CD8-positive, alpha-beta memory T cell (primary cell): Measurements from ENCODE around the gene MKRN2. TPM values are rescaled to one million over a fixed set of nuclear protein-coding genes. Genes with fewer than 3 reads are reported as not detected.

Source experiments
- CTCF ChIA-PET: fragments of 350-600 bp; sonication (Branson Sonifier 250); formaldehyde crosslinking; loops from one replicate; lab custom pipeline; 2021; ENCODE audit warnings: antibody characterized with exemption; lab: Charles Lee
- POLR2A ChIA-PET: fragments of 350-600 bp; sonication (Branson Sonifier 250); formaldehyde crosslinking; loops from one replicate; lab custom pipeline; 2021; ENCODE audit warnings: antibody characterized with exemption; lab: Charles Lee
- DNase-seq, 5 donors: peaks; one replicate each; pipeline versions ENCODE4 v3.0.0 to v3.0.0-alpha.2; 2020 to 2022; ENCODE audit warnings: mixed read lengths in 1 of 5
- H3K27ac ChIP-seq: one replicate; pipeline ENCODE4 v1.7.0; 2013; ENCODE audit warnings: low read depth, mild to moderate bottlenecking, low read length, moderate library complexity
- H3K27me3 ChIP-seq: 2 replicates; pipeline ENCODE4 v1.7.0; 2013; ENCODE audit warnings: low read length, mild to moderate bottlenecking; ENCODE audit not compliant: insufficient read depth, poor library complexity, severe bottlenecking
- H3K36me3 ChIP-seq: 2 replicates; pipeline ENCODE4 v1.7.0; 2013; ENCODE audit warnings: mild to moderate bottlenecking, low read length, moderate library complexity; ENCODE audit not compliant: insufficient read depth
- H3K4me1 ChIP-seq: 2 replicates; pipeline ENCODE4 v1.7.0; 2013; ENCODE audit warnings: mild to moderate bottlenecking, low read length, moderate library complexity; ENCODE audit not compliant: insufficient read depth
- H3K4me3 ChIP-seq: 2 replicates; pipeline ENCODE4 v1.7.0; 2013; ENCODE audit warnings: mild to moderate bottlenecking, low read length
- H3K9me3 ChIP-seq: 2 replicates; pipeline ENCODE4 v1.7.0; 2013; ENCODE audit warnings: mild to moderate bottlenecking, low read length
- H3K27ac Mint-ChIP-seq, 8 donors: one replicate each; pipeline ENCODE4 v1.8.0; 2020 to 2021; ENCODE audit warnings: mixed read lengths in 8 of 8, mild to moderate bottlenecking in 6 of 8, inconsistent platforms in 3 of 8, moderate library complexity in 3 of 8
- H3K27me3 Mint-ChIP-seq, 2 donors: one replicate each; pipeline ENCODE4 v1.8.0; 2020 to 2021; ENCODE audit warnings: mixed read lengths in 2 of 2, mild to moderate bottlenecking in 1 of 2, moderate library complexity in 1 of 2
- H3K36me3 Mint-ChIP-seq, 3 donors: one replicate each; pipeline ENCODE4 v1.8.0; 2020 to 2021; ENCODE audit warnings: mixed read lengths in 3 of 3, inconsistent platforms in 1 of 3, mild to moderate bottlenecking in 1 of 3
- H3K4me1 Mint-ChIP-seq, 3 donors: one replicate each; pipeline ENCODE4 v1.8.0; 2020 to 2021; ENCODE audit warnings: mixed read lengths in 3 of 3, inconsistent platforms in 1 of 3, mild to moderate bottlenecking in 1 of 3
- H3K4me3 Mint-ChIP-seq, 7 donors: one replicate each; pipeline ENCODE4 v1.8.0; 2020 to 2021; ENCODE audit warnings: mixed read lengths in 7 of 7, mild to moderate bottlenecking in 6 of 7, moderate library complexity in 4 of 7, inconsistent platforms in 2 of 7
- H3K9me3 Mint-ChIP-seq, 5 donors: one replicate each; pipeline ENCODE4 v1.8.0; 2020 to 2022; ENCODE audit warnings: mixed read lengths in 5 of 5, mild to moderate bottlenecking in 3 of 5, moderate library complexity in 2 of 5, inconsistent platforms in 1 of 5
- polyA plus RNA-seq: library from polyadenylated mRNA; unstranded; fragments of 300-500 nt; fragmentation: Illumina TruSeq; gene quantifications from one replicate; pipeline ENCODE4 v1.2.3, GENCODE V29; 2021
- total RNA-seq, 2 experiments: library from RNA; stranded (reverse); gene quantifications; one replicate each; pipeline ENCODE4 v1.2.3, GENCODE V29; 2021

MKRN2 gene
- total and polyA plus RNA-seq, 3 experiments from 2014 or later = 30.0 to 51.6 (median 33.6) TPM

DNA sequence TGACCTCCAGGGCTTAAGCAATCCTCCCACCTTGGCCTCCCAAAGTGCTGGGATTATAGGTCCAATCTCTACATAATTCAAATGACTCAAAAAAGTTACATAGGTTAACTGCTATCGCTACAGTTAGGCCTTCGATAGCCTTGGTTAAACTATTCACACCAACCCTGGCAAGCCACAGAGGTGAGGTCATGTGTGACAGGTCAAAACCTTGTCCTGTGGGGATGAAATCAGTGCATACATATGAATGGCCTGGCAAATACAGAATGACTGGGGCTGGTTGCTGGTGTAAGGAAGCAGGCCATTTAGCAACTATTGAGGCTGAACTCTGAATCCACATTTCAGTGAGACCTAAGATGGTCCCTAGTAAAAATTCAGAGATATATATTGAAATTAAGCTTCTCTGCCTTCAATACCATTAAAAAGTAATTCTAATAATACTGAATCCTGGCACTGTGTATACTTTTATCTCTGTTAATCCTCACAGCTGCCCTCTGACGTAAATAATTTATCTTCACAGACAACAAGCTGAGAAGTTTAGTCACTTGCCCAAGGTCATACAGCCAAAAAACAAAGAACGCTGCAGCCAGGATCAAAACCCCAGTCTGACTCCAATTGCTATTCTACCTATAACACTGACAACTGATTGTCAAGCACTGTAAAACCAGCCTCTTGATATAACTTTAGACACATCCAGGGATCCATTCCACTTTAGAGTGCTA lies 35.3 kb downstream of the MKRN2 start:
- POLR2A ChIA-PET = no interaction called here
- H3K27ac Mint-ChIP-seq = peak overlapping the region in 4 of 8 donors; percentile 11 to 69 (median 29)

DNA sequence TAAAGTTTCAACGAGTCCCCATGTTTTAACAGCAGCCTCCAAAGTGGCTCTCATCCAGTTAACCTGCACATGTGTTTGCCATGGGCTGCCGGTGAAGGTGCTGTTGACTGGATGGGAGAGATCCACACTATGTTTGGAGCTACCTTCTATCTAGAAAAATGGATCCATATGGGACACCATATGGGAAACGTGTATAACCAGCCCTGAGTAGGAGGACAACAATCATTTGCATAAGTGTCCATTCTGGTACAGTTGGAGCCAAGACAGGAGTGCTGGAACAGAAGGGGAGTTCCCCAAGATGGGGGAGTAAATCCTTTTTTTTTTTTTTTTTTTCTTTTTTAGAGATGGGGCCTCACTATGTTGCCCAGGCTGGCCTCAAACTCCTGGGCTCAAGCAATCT lies 36.6 kb downstream of the MKRN2 start:
- Histone ChIP-seq H3K27me3 (no peaks in the 10 kb centered on the region), H3K4me1 (no peaks in the 10 kb centered on the region), H3K36me3 (peaks cover 63% of the 10 kb centered on the region), H3K27ac (no peak overlapping the region), H3K4me3 (no peak overlapping the region), H3K9me3 (no peaks in the 10 kb centered on the region)
- Mint-ChIP-seq H3K27me3 (no peaks in the 10 kb centered on the region), H3K9me3 (no peaks in the 10 kb centered on the region), H3K27ac (peak overlapping the region in 2 of 8 donors; percentile 68 to 81), H3K4me1 (peaks cover 0 to 3% (median 0%) of the 10 kb centered on the region in 3 donors), H3K4me3 (no peak overlapping the region), H3K36me3 (peaks cover 8 to 82% (median 23%) of the 10 kb centered on the region in 3 donors)
- ChIA-PET POLR2A (no interaction called here), CTCF (no interaction called here)
- DNase-seq = no peak

More for the DNA sequence above, 35.3 kb downstream of the MKRN2 start:
- CTCF ChIA-PET = no interaction called here
- Histone ChIP-seq H3K4me3 (no peak overlapping the region), H3K36me3 (peaks cover 58% of the 10 kb centered on the region), H3K4me1 (no peaks in the 10 kb centered on the region), H3K27ac (no peak overlapping the region), H3K27me3 (no peaks in the 10 kb centered on the region), H3K9me3 (no peaks in the 10 kb centered on the region)
- no peak overlapping the region for H3K4me3 Mint-ChIP-seq
- peaks cover 8 to 82% (median 23%) of the 10 kb centered on the region in 3 donors for H3K36me3 Mint-ChIP-seq
- no peak for DNase-seq
- peaks cover 0 to 3% (median 0%) of the 10 kb centered on the region in 3 donors for H3K4me1 Mint-ChIP-seq
- H3K27me3 Mint-ChIP-seq = no peaks in the 10 kb centered on the region
- no peaks in the 10 kb centered on the region for H3K9me3 Mint-ChIP-seq

DNA sequence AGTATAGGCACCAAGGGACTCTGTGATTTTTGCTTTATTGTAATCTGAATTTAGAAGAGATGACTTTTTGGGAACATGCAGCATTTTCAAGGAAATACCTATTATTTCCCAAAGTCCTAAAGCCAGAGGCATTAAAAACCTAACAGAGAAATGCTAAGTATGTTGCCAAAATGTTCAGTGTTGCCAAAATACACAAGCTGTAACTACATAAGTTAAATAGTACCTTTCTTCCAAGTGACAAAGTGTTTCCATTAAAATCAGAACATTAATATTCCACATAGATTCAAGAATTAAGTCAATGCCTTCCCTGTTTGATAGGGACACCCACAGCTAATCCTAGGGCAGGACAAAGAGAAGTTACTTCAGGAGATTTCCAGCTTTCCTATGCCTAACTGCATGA lies 42.0 kb downstream of the MKRN2 start:
- Histone ChIP-seq H3K4me1 (no peaks in the 10 kb centered on the region), H3K27ac (no peak overlapping the region), H3K27me3 (no peaks in the 10 kb centered on the region), H3K9me3 (no peaks in the 10 kb centered on the region), H3K36me3 (peaks cover 53% of the 10 kb centered on the region), H3K4me3 (no peak overlapping the region)
- Mint-ChIP-seq H3K9me3 (no peaks in the 10 kb centered on the region), H3K4me3 (no peak overlapping the region), H3K27me3 (no peaks in the 10 kb centered on the region), H3K36me3 (peaks cover 9 to 84% (median 32%) of the 10 kb centered on the region in 3 donors), H3K4me1 (peaks cover 0 to under 1% (median 0%) of the 10 kb centered on the region in 3 donors), H3K27ac (no peak overlapping the region)
- ChIA-PET POLR2A (no interaction called here), CTCF (no interaction called here)
- no peak for DNase-seq

DNA sequence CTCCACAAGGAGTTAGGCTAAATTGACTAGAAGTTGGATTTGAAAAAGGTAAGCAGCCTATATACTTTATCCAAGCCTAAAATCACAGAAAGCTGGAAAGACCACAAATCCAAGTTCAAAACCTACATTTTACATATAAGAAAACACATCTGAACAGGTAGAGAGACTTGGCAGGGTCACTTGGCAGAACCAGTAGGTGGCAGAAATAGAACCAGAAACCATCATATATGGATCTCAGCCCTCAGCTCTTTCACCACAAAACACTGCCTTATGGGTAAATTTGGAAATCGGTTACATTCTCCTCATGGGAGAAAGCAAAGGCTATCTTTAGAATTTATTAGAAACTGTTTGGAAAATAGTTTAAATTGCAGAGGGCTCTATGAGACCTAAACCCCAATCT lies 44.2 kb downstream of the MKRN2 start:
- peaks cover 0 to 6% (median 3%) of the 10 kb centered on the region in 3 donors for H3K4me1 Mint-ChIP-seq

DNA sequence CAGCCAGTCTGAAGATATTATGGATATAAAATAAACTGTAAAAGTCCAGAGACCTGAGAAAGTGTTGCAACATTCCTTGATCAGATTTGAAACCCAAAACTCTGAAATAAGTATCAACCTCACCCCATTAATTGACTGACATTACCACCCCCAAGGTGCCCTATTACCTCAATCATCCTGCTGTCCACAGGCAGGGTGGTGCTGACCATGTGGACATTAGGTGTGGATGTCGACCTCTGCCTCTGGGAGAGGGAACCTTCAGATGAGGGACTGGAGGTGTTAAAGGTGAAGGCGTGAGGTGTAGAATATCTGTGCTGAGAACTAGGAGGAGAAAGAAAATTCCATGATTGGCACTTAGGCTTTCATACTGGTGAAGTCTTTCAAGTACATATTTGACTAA lies 47.1 kb downstream of the MKRN2 start:
- DNase-seq = no peak
- Histone ChIP-seq H3K27me3 (no peaks in the 10 kb centered on the region), H3K36me3 (peaks cover 45% of the 10 kb centered on the region), H3K4me1 (no peaks in the 10 kb centered on the region), H3K9me3 (no peaks in the 10 kb centered on the region), H3K27ac (no peak overlapping the region), H3K4me3 (no peak overlapping the region)
- H3K27ac Mint-ChIP-seq = peak overlapping the region in 1 of 8 donors; percentile 11
- H3K36me3 Mint-ChIP-seq = peaks cover 20 to 85% (median 33%) of the 10 kb centered on the region in 3 donors
- peaks cover 8 to 14% (median 13%) of the 10 kb centered on the region in 3 donors for H3K4me1 Mint-ChIP-seq
- no peak overlapping the region for H3K4me3 Mint-ChIP-seq
- CTCF ChIA-PET = no interaction called here
- H3K9me3 Mint-ChIP-seq = no peaks in the 10 kb centered on the region
- H3K27me3 Mint-ChIP-seq = peaks cover 0 to 3% of the 10 kb centered on the region in 2 donors
- POLR2A ChIA-PET = no interaction called here

More for the DNA sequence above, 44.2 kb downstream of the MKRN2 start:
- ChIA-PET CTCF (no interaction called here), POLR2A (no interaction called here)
- DNase-seq = no peak
- Mint-ChIP-seq H3K27ac (peak overlapping the region in 1 of 8 donors; percentile 10), H3K9me3 (no peaks in the 10 kb centered on the region), H3K4me3 (no peak overlapping the region), H3K36me3 (peaks cover 15 to 83% (median 22%) of the 10 kb centered on the region in 3 donors), H3K27me3 (no peaks in the 10 kb centered on the region)
- H3K36me3 ChIP-seq = peaks cover 44% of the 10 kb centered on the region
- H3K4me3 ChIP-seq = no peak overlapping the region
- no peak overlapping the region for H3K27ac ChIP-seq
- H3K9me3 ChIP-seq = no peaks in the 10 kb centered on the region
- no peaks in the 10 kb centered on the region for H3K27me3 ChIP-seq
- no peaks in the 10 kb centered on the region for H3K4me1 ChIP-seq

DNA sequence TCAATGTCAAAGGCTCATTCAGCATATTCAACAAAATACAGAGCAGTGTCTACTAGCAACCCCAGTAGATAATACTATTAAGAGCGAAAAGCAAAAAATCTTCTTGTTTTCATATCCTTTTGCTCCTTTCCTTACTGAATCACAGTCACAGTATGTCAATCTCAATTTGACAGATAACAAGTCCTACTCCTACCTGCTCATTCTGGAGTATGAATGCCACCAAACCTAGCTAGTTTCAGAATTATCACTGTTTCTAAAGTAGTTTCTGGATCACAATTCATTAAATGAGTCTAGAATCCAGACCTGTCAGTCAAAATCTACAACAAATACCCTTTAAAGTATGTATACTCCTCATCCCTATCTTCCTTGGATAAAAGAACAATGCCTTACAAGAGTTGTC lies 51.5 kb downstream of the MKRN2 start:
- Histone ChIP-seq H3K4me3 (no peak overlapping the region), H3K36me3 (peaks cover 39% of the 10 kb centered on the region), H3K9me3 (no peaks in the 10 kb centered on the region), H3K27me3 (no peaks in the 10 kb centered on the region), H3K4me1 (peaks cover 4% of the 10 kb centered on the region), H3K27ac (no peak overlapping the region)
- DNase-seq = no peak
- Mint-ChIP-seq H3K27me3 (peaks cover 0 to 3% of the 10 kb centered on the region in 2 donors), H3K4me3 (no peak overlapping the region), H3K36me3 (peaks cover 18 to 74% (median 22%) of the 10 kb centered on the region in 3 donors), H3K4me1 (peaks cover 22 to 33% (median 31%) of the 10 kb centered on the region in 3 donors), H3K27ac (peak overlapping the region in 1 of 8 donors; percentile 66), H3K9me3 (no peaks in the 10 kb centered on the region)
- POLR2A ChIA-PET = no interaction called here
- CTCF ChIA-PET = no interaction called here

DNA sequence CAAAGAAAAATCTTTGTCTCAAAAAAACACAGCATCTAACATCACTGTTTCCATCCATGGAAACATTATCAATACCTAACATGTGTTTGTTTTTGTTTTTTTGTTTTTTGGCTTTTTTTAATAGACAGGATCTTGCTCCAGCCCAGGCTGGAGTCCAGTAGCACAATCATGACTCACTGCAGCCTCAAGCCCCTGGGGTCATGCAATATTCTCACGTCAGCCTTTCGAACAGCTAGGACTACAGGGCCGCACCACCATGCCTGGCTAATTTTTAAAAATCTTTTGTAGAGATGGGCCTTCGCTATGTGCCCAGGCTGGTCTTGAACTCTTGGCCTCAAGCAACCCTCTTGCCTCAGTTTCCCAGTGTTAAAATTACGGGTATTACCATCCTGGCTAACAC lies 54.2 kb downstream of the MKRN2 start:
- Histone ChIP-seq H3K9me3 (no peaks in the 10 kb centered on the region), H3K27ac (no peak overlapping the region), H3K4me1 (peaks cover 10% of the 10 kb centered on the region), H3K4me3 (no peak overlapping the region), H3K36me3 (peaks cover 27% of the 10 kb centered on the region), H3K27me3 (no peaks in the 10 kb centered on the region)
- H3K9me3 Mint-ChIP-seq = no peaks in the 10 kb centered on the region
- peaks cover 42 to 52% (median 47%) of the 10 kb centered on the region in 3 donors for H3K4me1 Mint-ChIP-seq
- peak overlapping the region in 1 of 8 donors; percentile 20 for H3K27ac Mint-ChIP-seq
- peaks cover 8 to 73% (median 14%) of the 10 kb centered on the region in 3 donors for H3K36me3 Mint-ChIP-seq
- ChIA-PET CTCF (no interaction called here), POLR2A (no interaction called here)
- H3K27me3 Mint-ChIP-seq = peaks cover 0 to 3% of the 10 kb centered on the region in 2 donors
- H3K4me3 Mint-ChIP-seq = no peak overlapping the region
- no peak for DNase-seq

DNA sequence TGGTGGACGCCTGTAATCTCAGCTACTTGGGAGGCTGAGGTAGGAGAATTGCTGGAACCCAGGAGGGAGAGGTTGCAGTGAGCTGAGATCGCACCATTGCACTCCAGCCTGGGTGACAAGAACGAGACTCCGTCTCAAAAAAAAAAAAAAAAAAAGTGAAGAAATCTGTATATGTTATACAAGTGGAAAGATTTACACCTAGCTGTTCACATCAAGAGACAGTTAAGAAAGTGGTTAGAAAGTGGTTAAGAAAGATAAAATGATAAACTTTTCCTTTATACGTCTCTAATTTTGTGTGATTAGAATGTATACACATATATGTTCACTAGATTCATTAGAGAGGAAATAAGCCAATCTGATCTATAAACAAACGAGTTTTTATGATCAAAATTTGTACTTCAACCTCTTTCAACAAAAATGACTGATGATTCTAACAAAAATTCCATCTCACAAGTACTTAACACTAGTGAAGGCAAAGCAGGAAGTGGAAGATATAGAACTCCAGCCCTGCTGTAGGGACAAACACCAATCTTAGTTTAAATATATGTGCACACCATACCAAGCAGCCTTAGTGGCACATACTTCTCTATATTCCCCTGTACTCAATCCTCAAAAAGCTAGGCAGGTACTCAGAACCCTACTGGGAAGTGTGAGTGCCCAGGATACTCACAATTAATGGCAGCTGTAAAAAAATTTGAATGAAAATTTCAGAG lies 55.8 kb downstream of the MKRN2 start:
- ChIA-PET CTCF (interaction anchor here (1.4 kb wide), 1 partner anchor 34 kb away, joined by 6 read pairs; no protein-coding TSS in a partner anchor), POLR2A (interaction anchor here (0.6 kb wide), 1 partner anchor 31 kb away, joined by 3 read pairs; no protein-coding TSS in a partner anchor)
- Histone ChIP-seq H3K9me3 (no peaks in the 10 kb centered on the region), H3K4me1 (peaks cover 10% of the 10 kb centered on the region), H3K27me3 (no peaks in the 10 kb centered on the region), H3K27ac (no peak overlapping the region), H3K4me3 (no peak overlapping the region), H3K36me3 (peaks cover 25% of the 10 kb centered on the region)
- H3K4me1 Mint-ChIP-seq = peaks cover 36 to 48% (median 39%) of the 10 kb centered on the region in 3 donors
- H3K36me3 Mint-ChIP-seq = peaks cover 3 to 70% (median 8%) of the 10 kb centered on the region in 3 donors
- no peak for DNase-seq
- no peak overlapping the region for H3K4me3 Mint-ChIP-seq
- H3K9me3 Mint-ChIP-seq = no peaks in the 10 kb centered on the region
- H3K27ac Mint-ChIP-seq = peak overlapping the region in 7 of 8 donors; percentile 29 to 81 (median 61)
- no peaks in the 10 kb centered on the region for H3K27me3 Mint-ChIP-seq
